SK-N-SH (cell line): ENCODE results near the gene GRPEL2. TPM values are rescaled to one million over a fixed set of nuclear protein-coding genes. Genes with fewer than 3 reads are reported as not detected.

ENCODE experiments used
- CTCF ChIA-PET: fragments of 300-600, 350-600 bp; formaldehyde crosslinking; extraction: SDS; loops from one replicate; lab custom pipeline; 2021; lab: Yijun Ruan, JAX
- POLR2A ChIA-PET: fragments of 350-600 bp; sonication (Branson Sonifier 250); formaldehyde crosslinking; extraction: SDS; loops from one replicate; lab custom pipeline; 2020; ENCODE audit warnings: antibody characterized with exemption, inconsistent platforms; lab: Yijun Ruan, JAX
- DNase-seq: peaks from one replicate; pipeline ENCODE4 v3.0.0; 2012
- H2AFZ ChIP-seq: fragments of 200-600 bp; sonication (generic); 2 replicates; pipeline ENCODE4 v1.8.1; 2016; ENCODE audit warnings: antibody characterized with exemption, mild to moderate bottlenecking, low read depth
- H3F3A ChIP-seq: fragments of 200-600 bp; sonication (generic); replicated peaks from 2 replicates; pipeline ENCODE3; 2016; ENCODE audit warnings: antibody characterized with exemption, mild to moderate bottlenecking; ENCODE audit not compliant: insufficient read depth
- H3K27ac ChIP-seq, 2 experiments: fragments of 200-500 bp in 1 of 2; fragments of 200-600 bp in 1 of 2; sonication (Bioruptor generic) in 1 of 2; sonication (generic), shearing (Covaris generic) in 1 of 2; 2 replicates each; pipeline versions ENCODE4 v1.5.1 to v1.6.1; 2014 to 2016; ENCODE audit warnings: low read depth in 2 of 2, inconsistent platforms in 1 of 2, low read length in 1 of 2, mild to moderate bottlenecking in 1 of 2, mixed read lengths in 1 of 2
- H3K27me3 ChIP-seq: fragments of 200-600 bp; sonication (generic), shearing (Covaris generic); 2 replicates; pipeline ENCODE4 v1.6.1; 2016; ENCODE audit warnings: mixed run types; ENCODE audit not compliant: insufficient read depth
- H3K36me3 ChIP-seq, 2 experiments: fragments of 200-500 bp in 1 of 2; fragments of 200-600 bp in 1 of 2; sonication (Bioruptor generic) in 1 of 2; sonication (generic) in 1 of 2; replicated peaks in 1 of 2; 2 replicates each; pipeline versions ENCODE3 to v1.5.1; 2014 to 2016; ENCODE audit warnings: low read length in 1 of 2, mild to moderate bottlenecking in 1 of 2; ENCODE audit not compliant: insufficient read depth in 2 of 2, control insufficient read depth in 1 of 2
- H3K4me1 ChIP-seq, 2 experiments: fragments of 200-500 bp in 1 of 2; fragments of 200-600 bp in 1 of 2; sonication (Bioruptor generic) in 1 of 2; sonication (generic), shearing (Covaris generic) in 1 of 2; 2 replicates each; pipeline versions ENCODE4 v1.5.1 to v1.6.1; 2014 to 2016; ENCODE audit warnings: low read depth in 1 of 2, low read length in 1 of 2, mixed run types in 1 of 2; ENCODE audit not compliant: insufficient read depth in 2 of 2, control insufficient read depth in 1 of 2
- H3K4me2 ChIP-seq: fragments of 200-600 bp; sonication (generic), shearing (Covaris generic); 2 replicates; pipeline ENCODE4 v1.6.1; 2017; ENCODE audit warnings: mixed run types
- H3K4me3 ChIP-seq, 2 experiments: fragments of 200-500 bp in 1 of 2; fragments of 200-600 bp in 1 of 2; sonication (Bioruptor generic) in 1 of 2; sonication (generic), shearing (Covaris generic) in 1 of 2; 2 replicates each; pipeline versions ENCODE4 v1.5.1 to v1.8.1; 2014 to 2016; ENCODE audit warnings: low read depth in 2 of 2, inconsistent platforms in 1 of 2, low read length in 1 of 2, mild to moderate bottlenecking in 1 of 2, mixed read lengths in 1 of 2, moderate library complexity in 1 of 2
- H3K79me2 ChIP-seq: fragments of 200-600 bp; sonication (generic); 2 replicates; pipeline ENCODE4 v1.8.1; 2017; ENCODE audit warnings: mild to moderate bottlenecking; ENCODE audit not compliant: insufficient read depth
- H3K9ac ChIP-seq: fragments of 200-600 bp; sonication (generic); 2 replicates; pipeline ENCODE4 v1.6.1; 2017; ENCODE audit warnings: mixed run types
- H3K9me2 ChIP-seq: fragments of 200-600 bp; sonication (generic); 2 replicates; pipeline ENCODE4 v1.6.1; 2017; ENCODE audit warnings: mixed run types
- H3K9me3 ChIP-seq: fragments of 200-600 bp; sonication (generic); 2 replicates; pipeline ENCODE4 v1.6.1; 2017; ENCODE audit warnings: mixed run types, mild to moderate bottlenecking, moderate library complexity
- H4K20me1 ChIP-seq: fragments of 200-600 bp; sonication (generic); 2 replicates; pipeline ENCODE4 v1.6.1; 2017; ENCODE audit warnings: mild to moderate bottlenecking, mixed run types; ENCODE audit not compliant: insufficient read depth
- CTCF ChIP-seq: fragments of 200-600 bp; sonication (generic); IDR thresholded peaks from 2 replicates; pipeline ENCODE4 v1.6.1; 2017; ENCODE audit warnings: antibody characterized with exemption, mild to moderate bottlenecking, moderate library complexity
- ELF1 ChIP-seq: IDR thresholded peaks from 2 replicates; pipeline ENCODE4 v1.4.0; 2012
- EZH2phosphoT487 ChIP-seq: fragments of 200-600 bp; sonication (generic); IDR thresholded peaks from 2 replicates; pipeline ENCODE4 v1.6.1; 2017; ENCODE audit warnings: low read depth, mixed run types, mild to moderate bottlenecking, antibody characterized with exemption, moderate library complexity, borderline replicate concordance
- FOXM1 ChIP-seq: IDR thresholded peaks from 2 replicates; pipeline ENCODE4 v1.4.0; 2012; ENCODE audit warnings: low read depth, mild to moderate bottlenecking
- GABPA ChIP-seq: IDR thresholded peaks from 2 replicates; pipeline ENCODE4 v1.4.0; 2012; ENCODE audit warnings: low read depth, mild to moderate bottlenecking
- JUND ChIP-seq: IDR thresholded peaks from 2 replicates; pipeline ENCODE4 v1.4.0; 2012
- MAX ChIP-seq: IDR thresholded peaks from 2 replicates; pipeline ENCODE4 v1.4.0; 2012; ENCODE audit warnings: low read depth
- MXI1 ChIP-seq: IDR thresholded peaks from 2 replicates; pipeline ENCODE4 v1.6.1; 2012; ENCODE audit warnings: mild to moderate bottlenecking, low read depth, low read length, improper control_type of control experiment
- NFIC ChIP-seq: IDR thresholded peaks from 2 replicates; pipeline ENCODE4 v1.4.0; 2012; ENCODE audit warnings: borderline replicate concordance
- NRF1 ChIP-seq: IDR thresholded peaks from 2 replicates; pipeline ENCODE4 v1.6.1; 2012; ENCODE audit warnings: low read depth, mild to moderate bottlenecking, low read length
- RCOR1 ChIP-seq: fragments of 150-350 bp; IDR thresholded peaks from 2 replicates; pipeline ENCODE4 v1.6.1; 2017; ENCODE audit warnings: antibody characterized with exemption, low read length
- REST ChIP-seq: IDR thresholded peaks from 2 replicates; pipeline ENCODE4 v1.6.1; 2012; ENCODE audit warnings: mild to moderate bottlenecking, low read depth, low read length, moderate library complexity
- RXRA ChIP-seq: IDR thresholded peaks from 2 replicates; pipeline ENCODE4 v1.4.0; 2012; ENCODE audit warnings: low read depth, mild to moderate bottlenecking, borderline replicate concordance
- SIN3A ChIP-seq: IDR thresholded peaks from 2 replicates; pipeline ENCODE4 v1.6.1; 2012; ENCODE audit warnings: low read depth, mild to moderate bottlenecking, low read length, moderate library complexity, borderline replicate concordance
- SMC3 ChIP-seq: IDR thresholded peaks from 2 replicates; pipeline ENCODE4 v1.6.1; 2012; ENCODE audit warnings: low read depth, low read length, improper control_type of control experiment
- TAF1 ChIP-seq: IDR thresholded peaks from 2 replicates; pipeline ENCODE4 v1.6.1; 2012; ENCODE audit warnings: low read depth, mild to moderate bottlenecking, low read length, moderate library complexity, borderline replicate concordance
- TCF12 ChIP-seq: IDR thresholded peaks from 2 replicates; pipeline ENCODE4 v1.4.0; 2012
- TEAD4 ChIP-seq: IDR thresholded peaks from 2 replicates; pipeline ENCODE4 v1.4.0; 2012; ENCODE audit warnings: mild to moderate bottlenecking, borderline replicate concordance; ENCODE audit not compliant: insufficient read depth
- USF2 ChIP-seq: fragments of 150-350 bp; IDR thresholded peaks from 2 replicates; pipeline ENCODE4 v1.6.1; 2017; ENCODE audit warnings: antibody characterized with exemption, low read length, low read depth, borderline replicate concordance
- ZBTB33 ChIP-seq: IDR thresholded peaks from 2 replicates; pipeline ENCODE4 v1.4.0; 2012; ENCODE audit warnings: low read depth, borderline replicate concordance
- WGBS: methylation state at CpG from one replicate; pipeline ENCODE4 v1.1.6; 2017; ENCODE audit warnings: low lambda C conversion rate; 5-methylcytosine and 5-hydroxymethylcytosine counted together
- polyA plus RNA-seq, 3 experiments: library from polyadenylated mRNA; depleted of rRNA; stranded (reverse); fragments of >200 nt; gene quantifications; 2 replicates each; pipeline ENCODE4 v1.2.3, GENCODE V29; 2012

The GRPEL2 gene
- polyA plus RNA-seq, 1 of the 3 experiments (the other 2 are of a cell fraction) = 4.6 TPM

GRCh38 chr5:149299451-149300054 lies 45.7 kb upstream of the GRPEL2 start:
- WGBS = 91% methylated on average over 10 of the region's 14 CpGs
- Histone ChIP-seq H3K27me3 (no peaks in the 10 kb centered on the region), H3K27ac (no peak overlapping the region), H2AFZ (no peak overlapping the region), H3K4me3 (no peak overlapping the region), H3K9me3 (no peaks in the 10 kb centered on the region), H3K9ac (no peak overlapping the region), H3K4me1 (peaks cover 0 to 8% of the 10 kb centered on the region in 2 experiments; a peak in 1 of 4 replicates), H3K36me3 (no peaks in the 10 kb centered on the region), H4K20me1 (no peaks in the 10 kb centered on the region), H3F3A (no peaks in the 10 kb centered on the region), H3K4me2 (no peak overlapping the region), H3K9me2 (no peaks in the 10 kb centered on the region), H3K79me2 (no peaks in the 10 kb centered on the region)
- POLR2A ChIA-PET = no interaction called here
- CTCF ChIA-PET = interaction anchor here (0.6 to 1.3 kb wide), 7 partner anchors 9 to 557 kb away, joined by 3 to 6 read pairs (median 4); partner anchors contain the start of gene CSNK1A1
- no peak for DNase-seq
- no peak for TF ChIP-seq SIN3A
- no peak for TF ChIP-seq REST
- no peak for TF ChIP-seq USF2
- no peak for TF ChIP-seq MAX
- TF ChIP-seq SMC3 = no peak
- TF ChIP-seq JUND = no peak
- no peak for TF ChIP-seq NFIC
- TF ChIP-seq FOXM1 = no peak
- no peak for TF ChIP-seq TEAD4
- TF ChIP-seq RXRA = no peak
- no peak for TF ChIP-seq RCOR1

- POLR2A ChIA-PET = no interaction called here
- 82% methylated on average over 4 of the region's 6 CpGs for WGBS
- CTCF ChIA-PET = interaction anchor here (1.0 to 3.2 kb wide), 4 partner anchors 11 to 251 kb away, joined by 3 to 14 read pairs (median 5); partner anchors contain the start of gene CSNK1A1
- TF ChIP-seq FOXM1 (no peak), MXI1 (no peak), EZH2phosphoT487 (no peak), JUND (no peak), NRF1 (no peak), CTCF (no peak), ZBTB33 (no peak), TAF1 (no peak), SMC3 (no peak), TCF12 (no peak), GABPA (no peak), ELF1 (no peak)
Observed at GRCh38 chr5:149300441-149300840, 44.9 kb upstream of the GRPEL2 start.

More at GRCh38 chr5:149300441-149300840, 44.9 kb upstream of the GRPEL2 start:
- Histone ChIP-seq H3K27ac (no peak overlapping the region), H3K4me2 (no peak overlapping the region), H3K9me2 (no peaks in the 10 kb centered on the region), H3K4me1 (peaks cover 0 to 12% of the 10 kb centered on the region in 2 experiments; a peak in 1 of 4 replicates), H4K20me1 (no peaks in the 10 kb centered on the region), H3F3A (no peaks in the 10 kb centered on the region), H2AFZ (no peak overlapping the region), H3K9ac (no peak overlapping the region), H3K79me2 (no peaks in the 10 kb centered on the region), H3K36me3 (no peaks in the 10 kb centered on the region), H3K27me3 (no peaks in the 10 kb centered on the region), H3K4me3 (no peak overlapping the region), H3K9me3 (no peaks in the 10 kb centered on the region)
- DNase-seq = no peak
